ENCODE measurements around the gene CDK11A. TPM values are rescaled to one million over a fixed set of nuclear protein-coding genes. Genes with fewer than 3 reads are reported as not detected.
"Not testable (repeated sequence)": the region's sequence is repeated elsewhere in the genome, so short reads cannot be mapped to it uniquely, and the experiment has no call there.

CDK11A gene
- total and polyA plus RNA-seq, 2 donors (not counting 3 experiments of a cell fraction or from before 2014, with no cell fraction given), result 30.7 to 50.4 TPM

DNA sequence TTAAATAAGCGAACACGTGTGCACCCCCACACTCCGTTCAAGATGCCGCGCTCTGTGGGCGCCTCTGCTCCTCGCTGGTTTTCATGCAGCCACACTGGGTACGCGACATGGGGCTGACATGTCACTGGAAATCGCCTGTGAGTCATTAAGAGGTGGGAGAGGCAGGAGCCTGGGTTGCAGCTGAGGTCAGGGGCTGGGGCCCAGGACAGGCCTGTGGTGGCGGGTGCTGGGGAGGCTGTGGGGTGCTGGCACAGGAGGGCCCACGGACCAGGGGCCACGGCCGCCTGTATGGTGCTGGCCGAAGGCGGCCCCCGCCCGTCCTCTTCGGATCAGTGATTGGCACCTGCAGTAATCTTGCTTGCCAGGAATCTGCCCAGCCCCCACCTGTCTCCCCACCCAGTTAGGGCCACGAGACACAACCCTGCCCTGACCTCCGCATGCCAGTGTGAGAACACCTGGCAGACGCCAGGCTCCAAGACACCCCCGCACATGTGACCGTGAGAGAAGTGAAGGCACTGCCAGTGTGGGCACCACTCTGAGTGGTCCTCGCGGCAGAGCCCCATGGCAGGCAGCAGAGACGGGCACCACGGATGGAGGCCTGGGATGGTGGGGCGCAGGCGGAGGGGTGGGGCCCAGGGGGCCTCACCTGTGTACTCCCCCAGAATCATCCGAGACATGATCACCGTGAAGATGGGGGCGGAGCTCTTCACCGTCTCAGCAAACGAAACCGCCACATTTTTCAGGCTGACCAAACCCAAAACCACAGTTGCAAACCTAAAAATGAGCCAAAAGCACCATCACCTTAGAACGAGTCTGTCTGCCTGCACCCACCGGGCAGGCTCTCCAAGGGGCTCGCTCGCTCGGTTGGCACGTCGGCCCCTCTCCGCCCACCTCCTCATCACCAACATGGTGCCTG lies 13.8 kb upstream of the CDK11A start:
- dilution Hi-C loops (cut with MboI; ENCODE audit: extremely low pct_ligation_motif_present, low sequenced_read_pairs); H3K9ac ChIP-seq (replicated peaks; ENCODE audit: extremely low read depth, insufficient read depth, low read length); H3K27me3 ChIP-seq (ENCODE audit: control insufficient read depth in 2 of 2, insufficient read depth in 2 of 2, low read length in 2 of 2); FAIRE-seq; H3K4me2 ChIP-seq (ENCODE audit: insufficient read depth, low read length); H4K20me1 ChIP-seq (replicated peaks; ENCODE audit: control insufficient read depth, extremely low read depth, insufficient read depth, low read length); CTCF ChIA-PET; DNase-seq (ENCODE audit: low read depth, low spot score); H3K79me2 ChIP-seq (ENCODE audit: control insufficient read depth, insufficient read depth, low read length); H3K9me1 ChIP-seq (replicated peaks; ENCODE audit: control insufficient read depth, extremely low read depth, insufficient read depth, low read length); H2AFZ ChIP-seq (ENCODE audit: low read depth, low read length); H3K4me3 ChIP-seq (replicated peaks in 1 of 3; ENCODE audit: insufficient read depth in 1 of 3, low read depth in 1 of 3, low read length in 3 of 3); POLR2A ChIA-PET; BruUV-seq (replicated peaks); H3K9me3 ChIP-seq (replicated peaks; ENCODE audit: control insufficient read depth, insufficient read depth, low read length); H3K4me1 ChIP-seq (ENCODE audit: control insufficient read depth, extremely low read depth, insufficient read depth, low read length); H3K27ac ChIP-seq (ENCODE audit: insufficient read depth, low read depth, low read length); intact Hi-C loops (cut with micrococcal nuclease): not testable (repeated sequence)
- peaks cover 0 to 11% of the 10 kb centered on the region in 2 experiments for H3K36me3 ChIP-seq (ENCODE audit: control insufficient read depth in 2 of 2, extremely low read depth in 1 of 2, insufficient read depth in 2 of 2, low read length in 2 of 2)

DNA sequence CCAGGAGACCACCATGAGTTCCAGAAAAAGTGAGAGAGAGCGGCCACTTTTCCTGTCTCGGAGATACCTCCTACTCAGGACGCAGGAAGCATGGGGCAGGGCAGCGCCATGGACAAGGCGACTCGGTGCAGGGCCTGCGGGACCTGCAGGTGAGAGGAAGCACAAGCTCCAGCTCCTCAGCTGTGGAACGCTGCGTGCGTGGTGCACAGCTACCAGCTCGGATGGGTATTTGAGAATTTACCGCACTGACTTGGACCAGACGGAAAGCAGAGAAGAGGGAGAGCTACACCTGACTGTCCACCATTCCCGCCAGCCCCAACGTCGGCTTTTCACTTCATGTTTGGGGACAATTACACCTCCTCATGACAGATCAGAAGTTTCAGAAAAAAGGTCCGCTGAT lies 8.2 kb upstream of the CDK11A start:
- H3K4me3 ChIP-seq (replicated peaks in 1 of 3; ENCODE audit: insufficient read depth in 1 of 3, low read depth in 1 of 3, low read length in 3 of 3), result no peak overlapping the region
- H3K79me2 ChIP-seq (ENCODE audit: control insufficient read depth, insufficient read depth, low read length), result no peaks in the 10 kb centered on the region
- no peak overlapping the region for H3K27ac ChIP-seq (ENCODE audit: insufficient read depth, low read depth, low read length)
- no peak overlapping the region for H2AFZ ChIP-seq (ENCODE audit: low read depth, low read length)
- TF ChIP-seq POLR2AphosphoS5 (IDR thresholded peaks at IDR 0.05; ENCODE audit: insufficient read depth, low read depth, low read length) (no peak), FOS (IDR thresholded peaks at IDR 0.05; ENCODE audit: borderline replicate concordance, insufficient read depth, low read length) (no peak), GATA2 (IDR thresholded peaks at IDR 0.05; ENCODE audit: insufficient read depth, insufficient read length, low read depth, low read length) (no peak), MYC (IDR thresholded peaks at IDR 0.05; ENCODE audit: low read depth, low read length) (no peak), POLR2A (IDR thresholded peaks at IDR 0.05; ENCODE audit: low read depth, low read length) (no peak), EZH2 (IDR thresholded peaks at IDR 0.05; ENCODE audit: borderline replicate concordance, low read depth, low read length, severe bottlenecking) (no peak), JUN (IDR thresholded peaks at IDR 0.05; ENCODE audit: borderline replicate concordance, insufficient read depth, insufficient read length, low read depth) (no peak)
- TF ChIP-seq, protein P1, sequence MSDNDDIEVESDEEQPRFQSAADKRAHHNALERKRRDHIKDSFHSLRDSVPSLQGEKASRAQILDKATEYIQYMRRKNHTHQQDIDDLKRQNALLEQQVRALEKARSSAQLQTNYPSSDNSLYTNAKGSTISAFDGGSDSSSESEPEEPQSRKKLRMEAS (IDR thresholded peaks at IDR 0.05; ENCODE audit: insufficient read depth, insufficient read length), result no peak
- TF ChIP-seq, protein P2, sequence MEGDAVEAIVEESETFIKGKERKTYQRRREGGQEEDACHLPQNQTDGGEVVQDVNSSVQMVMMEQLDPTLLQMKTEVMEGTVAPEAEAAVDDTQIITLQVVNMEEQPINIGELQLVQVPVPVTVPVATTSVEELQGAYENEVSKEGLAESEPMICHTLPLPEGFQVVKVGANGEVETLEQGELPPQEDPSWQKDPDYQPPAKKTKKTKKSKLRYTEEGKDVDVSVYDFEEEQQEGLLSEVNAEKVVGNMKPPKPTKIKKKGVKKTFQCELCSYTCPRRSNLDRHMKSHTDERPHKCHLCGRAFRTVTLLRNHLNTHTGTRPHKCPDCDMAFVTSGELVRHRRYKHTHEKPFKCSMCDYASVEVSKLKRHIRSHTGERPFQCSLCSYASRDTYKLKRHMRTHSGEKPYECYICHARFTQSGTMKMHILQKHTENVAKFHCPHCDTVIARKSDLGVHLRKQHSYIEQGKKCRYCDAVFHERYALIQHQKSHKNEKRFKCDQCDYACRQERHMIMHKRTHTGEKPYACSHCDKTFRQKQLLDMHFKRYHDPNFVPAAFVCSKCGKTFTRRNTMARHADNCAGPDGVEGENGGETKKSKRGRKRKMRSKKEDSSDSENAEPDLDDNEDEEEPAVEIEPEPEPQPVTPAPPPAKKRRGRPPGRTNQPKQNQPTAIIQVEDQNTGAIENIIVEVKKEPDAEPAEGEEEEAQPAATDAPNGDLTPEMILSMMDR (IDR thresholded peaks at IDR 0.05; ENCODE audit: extremely low read depth in 1 of 2, insufficient read depth in 1 of 2, low read depth in 1 of 2, low read length in 2 of 2), result no peak
- no peak overlapping the region for H3K9ac ChIP-seq (replicated peaks; ENCODE audit: extremely low read depth, insufficient read depth, low read length)
- dilution Hi-C loops (cut with MboI; ENCODE audit: extremely low pct_ligation_motif_present, low sequenced_read_pairs), result no loop called here
- H3K36me3 ChIP-seq (ENCODE audit: control insufficient read depth in 2 of 2, extremely low read depth in 1 of 2, insufficient read depth in 2 of 2, low read length in 2 of 2), result peaks cover 0 to 22% of the 10 kb centered on the region in 2 experiments
- no TSS peak for BruUV-seq (replicated peaks)
- no peaks in the 10 kb centered on the region for H3K4me1 ChIP-seq (ENCODE audit: control insufficient read depth, extremely low read depth, insufficient read depth, low read length)
- H3K9me1 ChIP-seq (replicated peaks; ENCODE audit: control insufficient read depth, extremely low read depth, insufficient read depth, low read length), result no peaks in the 10 kb centered on the region
- H3K27me3 ChIP-seq (ENCODE audit: control insufficient read depth in 2 of 2, insufficient read depth in 2 of 2, low read length in 2 of 2), result no peaks in the 10 kb centered on the region
- no peak overlapping the region for H3K4me2 ChIP-seq (ENCODE audit: insufficient read depth, low read length)
- H3K9me3 ChIP-seq (replicated peaks; ENCODE audit: control insufficient read depth, insufficient read depth, low read length), result no peaks in the 10 kb centered on the region
- FAIRE-seq, result no peak
- no peaks in the 10 kb centered on the region for H4K20me1 ChIP-seq (replicated peaks; ENCODE audit: control insufficient read depth, extremely low read depth, insufficient read depth, low read length)
- DNase-seq (ENCODE audit: low read depth, low spot score), result no peak
- intact Hi-C loops (cut with micrococcal nuclease), result no loop called here
- CTCF ChIA-PET, result interaction anchor here (1.5 kb wide), 1 partner anchor 174 kb away, joined by 4 read pairs; no protein-coding TSS in a partner anchor
- POLR2A ChIA-PET, result no interaction called here

Measured in endothelial cell of umbilical vein (primary cell).